HG03432 (cell line): Measurements from ENCODE around the gene SULF2.

Experiments used
- ATAC-seq: cut with Tn5 transposase; IDR thresholded peaks from one replicate; pipeline ENCODE4 v1.9.1; 2021; ENCODE audit warnings: mild to moderate bottlenecking, moderate library complexity; ENCODE audit not compliant: unreplicated experiment

The SULF2 gene

GRCh38 chr20:47765271-47765670, 20.0 kb downstream of the SULF2 start:
- no peak for ATAC-seq

- ATAC-seq = no peak
Observed at GRCh38 chr20:47764154-47764733, 21.0 kb downstream of the SULF2 start.

- no peak for ATAC-seq
Observed at GRCh38 chr20:47762699-47763268, 22.5 kb downstream of the SULF2 start.

GRCh38 chr20:47761482-47762047, 23.7 kb downstream of the SULF2 start:
- no peak for ATAC-seq

GRCh38 chr20:47760686-47761481, 24.4 kb downstream of the SULF2 start:
- ATAC-seq = no peak

- no peak for ATAC-seq
Observed at GRCh38 chr20:47758517-47759450, 26.5 kb downstream of the SULF2 start.

GRCh38 chr20:47757145-47758035, 27.9 kb downstream of the SULF2 start:
- ATAC-seq = no peak

- no peak for ATAC-seq
Observed at GRCh38 chr20:47754946-47755652, 30.2 kb downstream of the SULF2 start.

GRCh38 chr20:47754388-47754715, 30.9 kb downstream of the SULF2 start:
- no peak for ATAC-seq

- no peak for ATAC-seq
Observed at GRCh38 chr20:47753576-47754387, 31.5 kb downstream of the SULF2 start.

- no peak for ATAC-seq
Observed at GRCh38 chr20:47751449-47751848, 33.8 kb downstream of the SULF2 start.

GRCh38 chr20:47749339-47749738, 35.9 kb downstream of the SULF2 start:
- ATAC-seq = no peak

- ATAC-seq = no peak
Observed at GRCh38 chr20:47748823-47749222, 36.5 kb downstream of the SULF2 start.

- ATAC-seq = no peak
Observed at GRCh38 chr20:47748069-47748468, 37.2 kb downstream of the SULF2 start.

- no peak for ATAC-seq
Observed at GRCh38 chr20:47747669-47748031, 37.6 kb downstream of the SULF2 start.

- ATAC-seq = no peak
Observed at GRCh38 chr20:47744803-47745202, 40.5 kb downstream of the SULF2 start.

GRCh38 chr20:47743671-47744070, 41.6 kb downstream of the SULF2 start:
- ATAC-seq = no peak
